LNCAP (cell line): ENCODE measurements around the gene MACROD2.

Source experiments
- TF ChIP-seq, protein P1 (sequence below): fragments of 450-650 bp; IDR thresholded peaks from 2 replicates; pipeline ENCODE4 v1.5.1; 2017; ENCODE audit warnings: mild to moderate bottlenecking

MACROD2 gene

DNA sequence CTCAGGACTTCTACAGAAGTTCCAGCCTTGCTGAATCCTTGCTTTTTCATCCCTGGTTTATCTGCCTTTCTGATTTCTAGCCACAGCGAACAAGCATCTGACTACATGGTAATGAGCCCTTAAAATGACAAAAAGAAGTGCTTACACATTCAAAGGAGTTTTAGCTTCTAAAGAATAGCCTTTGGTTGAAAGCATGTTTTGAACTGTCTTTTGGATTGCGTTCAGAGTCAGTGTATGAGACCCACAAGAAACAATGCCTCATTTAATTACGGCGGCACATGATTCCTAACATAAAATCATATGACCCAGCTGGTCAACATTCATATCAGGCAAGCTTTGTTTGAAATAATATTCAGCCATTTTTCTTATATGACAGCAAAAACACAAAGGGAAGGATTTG, 1793.8 kb downstream of the MACROD2 start:
- TF ChIP-seq, protein P1, sequence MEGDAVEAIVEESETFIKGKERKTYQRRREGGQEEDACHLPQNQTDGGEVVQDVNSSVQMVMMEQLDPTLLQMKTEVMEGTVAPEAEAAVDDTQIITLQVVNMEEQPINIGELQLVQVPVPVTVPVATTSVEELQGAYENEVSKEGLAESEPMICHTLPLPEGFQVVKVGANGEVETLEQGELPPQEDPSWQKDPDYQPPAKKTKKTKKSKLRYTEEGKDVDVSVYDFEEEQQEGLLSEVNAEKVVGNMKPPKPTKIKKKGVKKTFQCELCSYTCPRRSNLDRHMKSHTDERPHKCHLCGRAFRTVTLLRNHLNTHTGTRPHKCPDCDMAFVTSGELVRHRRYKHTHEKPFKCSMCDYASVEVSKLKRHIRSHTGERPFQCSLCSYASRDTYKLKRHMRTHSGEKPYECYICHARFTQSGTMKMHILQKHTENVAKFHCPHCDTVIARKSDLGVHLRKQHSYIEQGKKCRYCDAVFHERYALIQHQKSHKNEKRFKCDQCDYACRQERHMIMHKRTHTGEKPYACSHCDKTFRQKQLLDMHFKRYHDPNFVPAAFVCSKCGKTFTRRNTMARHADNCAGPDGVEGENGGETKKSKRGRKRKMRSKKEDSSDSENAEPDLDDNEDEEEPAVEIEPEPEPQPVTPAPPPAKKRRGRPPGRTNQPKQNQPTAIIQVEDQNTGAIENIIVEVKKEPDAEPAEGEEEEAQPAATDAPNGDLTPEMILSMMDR: no peak

DNA sequence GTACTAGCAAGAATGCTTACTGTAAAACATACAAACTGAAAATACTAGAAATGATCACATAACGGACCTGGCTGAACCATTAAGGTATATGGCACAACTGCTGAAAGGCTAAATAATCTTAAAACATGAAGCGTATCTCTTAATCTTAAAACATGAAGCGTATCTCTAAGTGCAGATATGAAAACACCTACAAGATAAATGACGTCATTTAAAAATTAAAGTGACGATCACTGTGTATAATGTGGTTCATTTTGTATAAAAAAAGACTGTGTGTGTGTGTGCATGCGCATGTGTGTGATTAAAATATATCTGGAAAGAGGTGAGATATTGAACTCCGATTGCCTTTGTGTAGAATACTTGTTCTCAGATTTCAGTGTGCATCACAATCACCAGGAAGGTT, 1797.5 kb downstream of the MACROD2 start:
- TF ChIP-seq, protein P1: no peak

GRCh38 chr20:15794409-15794808, 1799.1 kb downstream of the MACROD2 start:
- TF ChIP-seq, protein P1: no peak

GRCh38 chr20:15795305-15796019, 1800.1 kb downstream of the MACROD2 start:
- TF ChIP-seq, protein P1: no peak

- TF ChIP-seq, protein P1: no peak
These were observed 1804.6 kb downstream of the MACROD2 start for GRCh38 chr20:15799871-15800270.

DNA sequence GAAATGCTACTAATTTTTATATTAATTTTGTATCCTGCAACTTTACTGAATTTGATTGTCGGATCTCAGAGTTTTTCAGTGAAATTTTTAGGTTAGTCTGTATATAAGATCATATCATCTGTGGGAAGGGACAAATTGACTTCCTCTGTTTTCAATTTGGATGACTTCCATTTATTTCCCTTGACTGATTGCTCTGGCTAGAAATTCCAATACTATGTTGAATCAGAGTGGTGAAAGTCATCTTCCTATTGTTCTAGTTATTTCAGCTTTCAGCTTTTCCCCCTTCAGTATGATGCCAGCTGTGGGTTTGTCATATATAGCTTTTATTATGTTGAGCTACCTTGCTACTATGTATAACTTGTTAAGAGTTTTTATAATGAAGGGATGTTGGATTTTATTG, 1806.7 kb downstream of the MACROD2 start:
- TF ChIP-seq, protein P1: no peak

GRCh38 chr20:15805154-15805553, 1809.8 kb downstream of the MACROD2 start:
- TF ChIP-seq, protein P1: no peak

- TF ChIP-seq, protein P1: no peak
These were observed 1810.8 kb downstream of the MACROD2 start for GRCh38 chr20:15806105-15806504.
